Measurements from ENCODE around the gene KCNAB1.

KCNAB1 gene

DNA sequence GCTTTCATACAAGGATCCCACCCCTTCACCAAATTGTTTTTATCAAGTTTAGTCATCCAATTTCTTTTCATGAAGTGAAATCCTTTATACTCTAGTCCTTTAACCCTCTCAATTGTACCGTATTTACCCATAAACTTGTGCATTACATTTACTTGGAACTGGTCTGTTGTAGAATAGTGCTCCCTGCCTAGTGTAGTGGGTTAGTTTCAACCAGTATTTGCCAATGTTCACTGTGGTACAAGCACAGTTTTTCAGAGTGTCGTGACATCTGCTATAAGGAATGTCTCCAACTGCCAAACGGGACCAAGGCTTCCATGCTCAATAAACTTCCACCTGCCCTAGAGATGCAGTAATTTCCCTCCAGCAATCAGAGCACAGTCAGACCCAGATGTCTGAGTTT lies 211.9 kb downstream of the KCNAB1 start:
- DNase-seq, result no peak

DNA sequence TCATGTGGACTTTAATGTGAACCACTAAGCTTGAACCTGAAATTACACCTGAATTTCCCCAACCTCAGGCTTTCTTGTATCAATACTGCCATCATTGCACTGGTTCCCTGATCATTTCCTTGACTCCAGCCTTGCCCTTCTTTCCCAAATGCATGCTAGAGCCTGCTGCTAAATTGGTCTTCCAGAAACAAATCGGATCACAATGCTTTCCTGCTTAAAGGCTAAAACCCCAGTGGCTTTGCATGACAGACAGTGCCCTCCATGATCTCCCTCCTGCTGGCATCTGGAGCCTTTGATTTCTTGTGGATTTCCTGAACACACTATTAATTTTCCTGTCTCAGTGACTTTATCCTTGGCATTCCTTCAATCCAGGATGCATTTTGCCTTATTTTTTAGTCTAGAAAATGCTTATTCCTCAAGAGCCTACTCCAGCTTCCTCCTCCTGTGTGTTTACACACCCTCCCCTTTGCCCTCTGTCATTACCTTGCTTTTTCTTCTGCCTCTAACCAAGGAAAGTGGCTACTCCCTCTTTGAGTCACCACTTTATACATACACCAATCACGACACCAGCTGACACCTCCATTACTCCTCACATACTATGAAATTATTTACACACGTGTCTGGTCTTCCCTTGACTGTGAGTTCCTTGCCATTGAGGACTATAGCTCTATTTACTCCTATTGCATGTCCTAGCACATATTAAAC lies 214.6 kb downstream of the KCNAB1 start:
- DNase-seq, result no peak

DNA sequence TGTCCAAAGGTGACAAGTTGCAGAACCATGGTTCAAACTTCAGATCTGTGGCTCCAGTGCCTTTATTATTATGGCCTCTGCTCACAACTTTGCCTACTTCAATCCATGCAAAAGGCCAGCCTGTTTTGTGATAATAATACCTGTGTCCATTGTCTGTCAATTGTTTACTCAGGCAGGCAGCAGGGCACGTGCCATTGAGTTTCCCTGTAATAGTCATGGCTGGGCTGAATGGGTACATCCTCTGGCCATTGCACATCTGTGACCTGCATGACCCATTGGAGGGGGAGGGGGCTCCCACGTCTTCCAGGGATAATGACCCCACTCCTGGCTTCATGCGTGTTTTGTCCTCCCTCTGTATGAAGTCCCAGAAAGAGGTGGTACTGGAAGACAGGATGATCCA lies 219.1 kb downstream of the KCNAB1 start:
- no peak for DNase-seq

DNA sequence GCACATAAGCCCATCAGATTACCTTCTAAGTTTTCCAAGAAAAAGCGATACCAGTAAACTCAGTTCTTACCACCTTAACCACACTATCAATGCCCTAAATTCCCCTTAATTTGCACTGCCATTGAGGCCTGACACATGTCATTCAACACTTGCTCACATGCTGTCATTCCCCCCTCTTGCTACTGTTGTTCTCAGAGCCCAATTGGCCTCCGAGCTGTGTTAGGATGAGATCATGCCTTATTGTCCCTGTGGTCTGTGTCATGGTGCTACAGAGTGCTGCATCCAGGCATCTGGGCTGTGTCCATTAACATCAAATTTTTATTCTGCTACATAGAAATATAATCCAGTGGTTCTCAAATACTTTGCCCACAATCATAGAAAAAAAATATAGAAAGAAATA lies 221.0 kb downstream of the KCNAB1 start:
- no peak for DNase-seq

DNA sequence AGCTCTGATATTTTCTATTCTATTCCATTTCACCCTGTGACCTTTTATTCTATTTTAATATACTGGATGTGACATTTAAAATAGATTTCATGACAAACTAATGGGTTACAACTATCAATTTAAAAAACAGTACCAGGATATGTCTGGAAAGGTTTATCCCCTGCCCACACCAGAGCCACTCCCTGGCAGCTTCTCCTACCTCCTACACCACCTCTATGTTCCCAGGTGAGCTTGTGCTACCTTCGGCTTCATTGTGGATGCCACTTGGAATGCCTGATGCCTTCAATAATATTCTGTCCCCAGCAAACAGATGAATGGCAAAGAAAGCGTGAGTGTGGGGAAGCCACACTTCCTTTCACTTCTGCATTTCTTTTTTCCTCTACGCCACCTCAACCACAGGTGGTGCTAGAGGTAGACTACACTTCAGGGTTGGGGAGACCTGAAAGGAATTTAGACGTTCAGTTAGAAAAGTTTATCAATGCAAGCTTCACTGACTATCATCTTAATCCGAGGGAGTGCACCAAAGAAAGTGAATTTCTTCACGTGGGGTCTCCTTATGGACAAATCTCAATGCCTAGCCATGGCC lies 221.5 kb downstream of the KCNAB1 start:
- no peak for DNase-seq

DNA sequence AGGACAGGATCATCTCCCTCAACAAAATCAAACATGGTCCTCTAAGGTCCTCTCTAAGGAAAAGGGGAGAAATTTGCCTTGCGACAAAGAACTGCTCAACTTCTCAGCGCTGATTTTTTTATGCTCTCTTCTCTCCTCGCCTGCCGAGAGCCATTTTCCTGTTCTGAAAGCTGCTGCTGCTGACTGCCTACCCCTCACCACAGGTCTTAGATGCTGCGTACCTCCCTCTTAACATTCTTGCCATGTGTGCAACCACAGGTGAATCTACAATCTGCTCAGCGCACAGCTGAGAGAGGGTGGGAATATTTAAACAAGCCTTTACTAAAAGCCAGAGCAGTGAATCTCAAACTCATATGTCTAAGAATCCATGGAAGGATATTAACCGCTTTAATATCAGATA lies 223.8 kb downstream of the KCNAB1 start:
- DNase-seq, result no peak

DNA sequence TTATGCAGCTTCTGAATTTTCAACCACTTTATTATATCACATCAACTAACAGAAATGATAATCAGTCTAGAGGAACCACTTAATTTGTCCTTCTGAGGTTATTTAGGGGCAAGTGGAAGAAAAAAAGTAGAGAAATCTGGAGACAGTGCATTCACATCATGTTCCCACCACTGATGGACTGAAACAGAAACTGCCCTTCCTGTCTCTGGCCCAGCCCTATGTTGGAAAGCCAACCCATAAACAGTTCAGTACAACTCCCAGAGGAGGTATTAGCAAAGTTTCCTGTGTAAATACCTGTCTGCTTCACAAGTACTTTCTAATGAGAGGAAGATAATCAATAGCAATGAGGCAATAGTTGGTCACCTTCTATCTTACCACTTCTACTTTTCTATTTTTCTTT lies 228.7 kb downstream of the KCNAB1 start:
- DNase-seq, result no peak

DNA sequence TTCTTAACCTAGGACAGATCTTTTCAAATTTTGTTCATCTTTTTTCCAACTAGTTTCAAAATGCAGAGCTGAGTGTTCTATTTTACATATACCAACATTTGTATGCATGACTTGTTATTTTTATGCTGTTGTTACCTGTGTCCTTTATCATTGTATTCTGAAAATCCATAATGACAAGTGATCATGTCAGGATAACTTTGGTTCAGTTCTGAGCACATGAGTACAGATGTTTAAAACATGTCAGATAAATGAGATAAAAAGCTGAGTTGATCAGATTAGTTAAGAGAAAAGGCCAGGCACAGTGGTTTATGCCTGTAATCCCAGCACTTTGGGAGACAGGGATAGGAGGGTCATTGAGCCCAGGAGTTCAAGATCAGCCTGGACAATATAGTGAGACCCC lies 229.6 kb downstream of the KCNAB1 start:
- DNase-seq, result no peak

DNA sequence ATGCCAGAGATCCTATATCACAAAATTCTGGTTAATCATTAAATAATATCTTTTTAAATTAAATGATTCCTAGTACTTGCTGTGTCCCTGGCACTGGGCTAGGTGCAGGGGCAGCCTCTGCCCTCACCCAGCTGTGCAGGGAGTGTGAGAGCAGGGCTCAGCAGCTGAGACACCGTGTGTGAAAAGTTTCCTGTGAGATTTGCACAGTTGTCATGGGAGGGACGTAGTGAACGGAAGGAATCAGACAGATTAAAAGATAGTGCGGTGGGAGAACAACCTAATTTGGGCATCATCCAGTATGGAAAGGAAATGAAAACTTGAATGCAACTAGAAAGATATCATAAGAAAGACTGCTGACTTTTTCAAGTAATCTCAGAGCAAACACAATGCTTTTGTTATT lies 230.4 kb downstream of the KCNAB1 start:
- DNase-seq, result no peak

DNA sequence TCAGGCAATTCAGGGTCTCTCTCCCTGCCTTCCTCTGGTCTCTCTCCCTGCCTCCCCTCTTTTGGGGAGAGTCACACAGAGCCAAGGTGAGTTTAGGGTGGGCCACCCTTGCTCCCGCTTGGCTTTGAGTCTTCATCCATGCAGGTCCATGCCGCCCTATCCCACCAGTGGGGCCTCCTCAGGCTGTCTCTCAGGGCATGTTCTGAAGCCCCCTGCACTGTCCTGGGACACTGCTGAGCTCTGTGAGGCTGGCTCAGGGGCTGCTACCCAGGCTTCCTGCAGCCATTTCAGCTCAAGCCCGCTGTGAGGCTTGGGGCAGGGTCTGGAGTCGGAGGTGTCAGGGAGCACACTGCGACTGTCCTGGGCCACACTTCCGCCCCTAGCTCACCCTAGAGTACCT lies 231.4 kb downstream of the KCNAB1 start:
- no peak for DNase-seq

DNA sequence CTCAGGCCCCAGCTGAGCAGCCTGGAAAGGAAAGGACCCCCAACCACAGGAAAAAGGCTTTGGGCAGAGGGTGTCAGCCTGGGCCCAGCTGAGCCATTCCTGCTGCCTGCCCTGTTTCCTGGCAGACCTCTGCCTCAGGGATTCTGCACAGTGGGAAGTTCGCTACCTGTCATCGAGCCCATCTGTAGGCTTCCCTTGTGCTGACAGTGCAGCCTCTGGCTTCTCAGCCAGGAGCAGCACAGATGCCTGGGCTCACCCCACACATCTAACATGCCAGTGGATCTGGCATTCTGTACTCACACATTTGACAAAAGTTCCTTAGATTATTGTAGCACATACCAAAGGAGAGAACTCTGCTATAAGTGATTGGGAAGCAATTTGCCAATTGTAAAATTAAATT lies 232.3 kb downstream of the KCNAB1 start:
- no peak for DNase-seq

DNA sequence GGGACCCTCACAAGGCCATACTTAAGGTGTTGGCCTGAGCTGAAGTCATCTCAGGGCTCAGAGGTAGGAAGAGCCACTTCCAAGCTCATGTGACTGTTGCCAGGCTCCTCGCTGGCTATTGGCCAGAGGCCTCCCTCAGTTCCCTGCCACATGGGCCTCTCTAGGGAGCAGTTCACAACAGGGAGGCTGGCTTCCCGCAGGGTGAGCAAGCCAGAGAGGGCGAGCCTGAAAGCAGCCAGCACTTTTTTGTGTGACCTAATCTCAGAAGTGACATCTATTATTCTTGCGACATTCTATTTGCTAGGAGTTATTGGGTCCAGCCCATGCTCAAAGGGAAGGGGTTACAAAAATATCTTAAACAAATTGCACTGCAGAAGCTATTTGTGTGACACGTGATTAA lies 233.2 kb downstream of the KCNAB1 start:
- DNase-seq, result no peak

DNA sequence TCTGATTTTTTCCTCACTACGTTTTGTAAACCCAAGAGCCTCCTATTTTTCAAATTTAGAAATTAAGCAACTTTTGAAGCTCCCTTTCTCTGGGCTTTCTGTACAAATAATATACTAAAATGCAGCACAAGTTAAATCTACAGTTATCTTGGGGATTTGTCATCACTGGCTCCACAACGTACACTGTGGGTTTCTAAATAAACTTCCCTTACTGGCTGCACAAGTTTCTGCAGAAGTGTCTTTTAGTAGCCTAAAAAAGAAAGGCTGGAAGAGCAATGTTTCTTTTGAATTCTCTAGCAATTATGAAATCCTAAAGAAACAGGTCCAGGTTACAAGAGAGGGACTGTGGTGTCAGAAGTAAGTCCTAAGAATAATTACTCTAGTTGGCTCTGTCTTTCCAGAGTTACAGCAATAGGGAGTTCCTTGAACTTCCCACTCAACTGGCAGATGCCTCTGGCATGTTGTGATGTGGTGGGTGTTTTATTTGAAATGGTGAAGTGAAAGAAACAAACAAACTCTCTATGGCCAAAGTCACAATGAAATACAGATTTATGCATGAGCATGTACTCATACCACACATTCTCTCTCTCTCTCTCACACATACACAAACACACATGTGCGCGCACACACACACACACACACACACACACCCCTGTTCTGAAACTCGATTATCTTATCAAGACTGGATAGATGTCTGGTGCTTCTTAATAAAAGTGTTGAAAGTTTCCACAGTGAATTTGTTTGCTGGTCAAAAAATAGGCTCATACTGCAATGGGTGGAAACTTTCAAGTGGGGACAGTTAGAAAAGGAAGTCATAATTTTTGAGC lies 236.4 kb downstream of the KCNAB1 start:
- no peak for DNase-seq

DNA sequence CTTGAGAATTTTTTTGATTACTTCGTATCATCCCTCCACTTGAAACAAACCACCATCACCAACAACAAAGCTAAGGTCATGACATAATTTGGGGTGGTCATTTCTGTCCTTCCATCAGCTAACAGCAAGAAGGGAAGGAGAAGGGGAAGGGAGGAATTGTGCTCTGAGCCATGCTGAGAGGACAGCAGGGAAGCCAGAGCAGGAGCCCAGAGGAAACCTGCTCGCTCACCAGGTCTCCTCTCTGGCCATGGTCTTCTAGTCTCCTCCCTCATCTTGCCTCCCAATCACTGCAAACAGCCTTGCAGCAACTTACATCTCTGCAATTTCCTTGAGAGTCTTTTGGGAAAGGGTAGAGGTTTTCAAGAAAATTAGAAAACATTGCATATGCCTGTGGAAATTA lies 237.9 kb downstream of the KCNAB1 start:
- DNase-seq, result no peak

DNA sequence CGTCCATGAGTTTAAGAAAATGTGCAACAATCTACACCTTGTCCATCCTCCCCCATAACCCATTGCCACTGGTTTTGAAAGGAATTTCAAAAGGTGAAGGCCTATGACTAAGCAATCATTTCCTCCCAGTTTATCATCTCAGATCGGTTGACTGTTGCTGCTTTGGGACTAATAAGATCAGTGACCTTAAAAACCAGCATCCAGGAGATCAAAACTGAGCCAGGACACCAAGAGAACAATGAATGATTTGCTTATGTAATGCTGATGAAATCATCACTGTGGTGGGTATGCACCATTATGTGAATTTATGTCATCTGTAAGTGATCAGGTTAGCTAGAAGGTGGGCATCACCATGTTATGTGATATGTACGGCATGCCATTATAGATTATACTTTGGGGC lies 239.0 kb downstream of the KCNAB1 start:
- no peak for DNase-seq

DNA sequence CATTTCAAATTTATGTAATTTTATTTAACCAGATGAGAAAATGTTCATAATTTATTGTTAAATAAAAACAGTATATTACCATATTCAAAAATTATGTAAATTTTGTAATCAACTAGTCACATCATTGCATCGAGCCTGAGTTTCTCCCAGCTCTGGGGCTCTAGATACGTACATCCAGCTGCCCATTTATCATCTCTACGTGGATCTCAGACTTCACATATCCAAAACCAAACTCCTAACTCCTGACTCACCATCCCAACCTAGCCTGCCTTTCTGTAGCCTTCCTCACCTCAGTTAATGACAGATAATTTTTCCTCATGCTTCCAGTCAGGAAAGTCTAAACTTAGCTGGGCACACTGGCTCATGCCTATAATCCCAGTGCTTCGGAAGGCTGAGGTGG lies 239.7 kb downstream of the KCNAB1 start:
- no peak for DNase-seq

DNA sequence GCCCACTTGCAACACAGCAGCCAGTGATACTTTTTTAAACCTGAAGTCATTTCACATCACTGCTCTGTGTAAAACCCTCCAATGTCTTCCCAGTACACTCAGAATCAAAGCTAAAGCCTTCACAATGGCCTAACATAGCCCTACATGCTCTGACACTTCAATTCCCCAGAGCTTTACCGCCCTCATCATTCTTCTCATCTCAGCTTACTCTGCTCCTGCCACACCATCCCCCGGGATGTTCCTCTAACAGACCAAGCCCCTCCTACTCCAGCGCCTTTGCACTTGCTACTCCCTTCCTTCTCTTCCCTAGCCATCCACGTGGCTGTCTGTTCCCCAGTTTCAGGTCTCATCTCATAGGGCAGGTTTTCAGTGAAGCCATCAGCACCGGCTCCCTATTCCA lies 240.6 kb downstream of the KCNAB1 start:
- no peak for DNase-seq

DNA sequence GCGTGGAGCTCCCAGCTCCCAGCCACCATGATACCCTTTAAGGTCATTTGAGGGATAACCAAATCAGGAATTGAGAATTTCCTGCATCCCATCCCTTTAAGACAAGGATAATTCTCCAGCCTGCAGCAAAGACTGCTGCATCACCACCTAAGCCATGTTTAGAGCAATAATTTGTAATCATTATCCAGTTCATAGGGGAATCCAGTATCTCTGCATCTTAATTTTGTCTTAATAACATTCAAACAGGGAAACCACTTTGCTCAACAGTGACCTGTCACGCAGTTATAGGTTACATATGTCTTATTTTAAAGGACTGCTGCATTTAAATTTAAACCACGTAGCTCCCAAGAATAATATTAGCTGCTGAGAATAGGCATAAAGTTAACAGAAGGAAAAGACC lies 246.2 kb downstream of the KCNAB1 start:
- no peak for DNase-seq

DNA sequence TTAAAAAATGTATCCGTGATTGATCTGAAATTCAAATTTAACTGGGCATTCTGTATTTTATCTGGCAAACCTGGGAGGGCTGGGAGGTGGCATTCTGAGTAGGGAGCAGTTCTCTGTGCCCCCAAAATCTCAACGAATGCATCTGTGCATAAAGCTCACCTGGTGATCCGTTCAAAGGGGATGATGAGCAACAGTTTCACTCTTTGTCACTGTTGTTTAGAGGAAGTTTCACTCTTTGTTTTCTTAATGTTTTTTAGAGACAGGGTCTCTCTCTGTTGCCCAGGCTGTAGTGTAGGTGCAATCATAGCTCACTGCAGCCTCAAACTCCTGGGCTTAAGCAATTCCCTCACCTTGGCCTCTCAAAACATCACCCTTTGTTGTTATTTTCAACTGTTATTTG lies 247.8 kb downstream of the KCNAB1 start:
- no peak for DNase-seq

DNA sequence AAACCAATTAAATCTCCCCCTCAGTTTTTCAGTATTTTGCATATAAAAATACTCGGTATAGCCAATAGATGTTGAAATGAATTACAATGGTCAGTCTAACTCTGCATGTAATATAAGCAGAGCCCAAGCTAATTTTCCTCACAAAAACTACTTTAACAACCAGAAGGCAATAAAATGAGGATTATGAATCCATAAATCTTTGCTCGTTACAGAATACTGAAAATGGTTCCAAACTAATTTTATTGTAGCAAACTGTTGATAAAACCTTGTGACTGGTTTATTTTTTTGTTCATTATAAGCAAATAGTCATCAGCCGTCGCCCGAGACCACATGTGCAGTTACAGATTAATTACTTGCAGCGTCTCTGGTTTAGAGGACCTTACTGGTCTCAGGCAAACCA lies 251.3 kb downstream of the KCNAB1 start:
- DNase-seq, result no peak

DNA sequence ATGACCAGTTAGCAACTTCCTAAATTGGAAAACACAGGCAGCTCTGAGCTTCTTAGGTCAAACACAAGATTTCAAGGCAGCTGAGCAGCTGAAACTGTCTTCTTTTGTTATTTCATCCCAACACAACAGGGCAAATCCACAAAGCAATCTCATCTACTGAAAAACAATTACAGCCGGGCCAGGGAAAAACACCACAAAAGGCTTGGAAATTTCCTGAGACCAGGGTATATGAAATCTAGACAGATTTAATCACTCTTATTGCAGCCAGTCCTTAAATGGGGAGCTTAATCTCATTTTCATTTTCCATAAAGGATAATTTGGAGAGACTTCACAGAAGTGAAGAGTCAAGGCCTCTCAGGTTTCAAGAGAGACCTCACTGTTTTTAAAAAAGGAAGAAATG lies 252.7 kb downstream of the KCNAB1 start:
- no peak for DNase-seq

DNA sequence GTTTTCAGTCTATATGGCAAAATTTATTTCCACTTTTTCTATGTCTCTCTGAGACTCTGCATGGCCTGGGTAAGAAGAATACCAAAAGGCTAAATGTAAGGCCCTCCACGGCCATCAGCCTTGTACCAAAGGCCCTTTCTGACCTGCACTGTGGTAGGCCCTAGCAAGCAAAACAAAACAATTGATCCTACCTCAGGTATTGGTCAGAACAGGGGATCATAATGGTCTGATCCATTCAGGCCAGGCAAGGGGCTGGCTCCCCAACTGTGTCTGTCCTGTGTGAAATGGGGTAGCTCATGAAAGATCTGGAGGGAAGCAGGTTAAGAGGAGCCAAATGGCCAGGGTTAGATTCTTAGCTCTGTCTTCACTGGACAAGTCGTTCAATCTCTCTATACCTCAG lies 253.3 kb downstream of the KCNAB1 start:
- DNase-seq, result no peak

DNA sequence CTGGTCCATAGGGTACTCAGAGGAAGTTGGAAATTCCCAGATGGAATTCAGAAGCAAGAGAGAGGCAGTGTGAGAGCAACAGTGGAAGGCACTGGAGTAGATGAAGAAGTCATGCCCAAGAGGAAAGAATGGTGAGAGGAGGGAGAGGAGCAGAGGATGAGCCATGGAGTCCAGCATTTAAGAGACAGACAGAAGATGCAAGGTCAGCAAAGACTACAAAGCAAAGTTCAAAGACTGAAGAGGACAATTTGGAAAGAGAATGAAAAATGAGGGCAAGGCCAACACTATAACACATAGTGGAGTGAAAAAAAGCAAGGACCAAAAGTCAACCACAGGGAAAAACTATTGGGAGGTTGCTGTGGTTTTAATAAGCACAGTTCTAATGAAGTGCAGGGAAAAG lies 255.8 kb downstream of the KCNAB1 start:
- DNase-seq, result no peak

DNA sequence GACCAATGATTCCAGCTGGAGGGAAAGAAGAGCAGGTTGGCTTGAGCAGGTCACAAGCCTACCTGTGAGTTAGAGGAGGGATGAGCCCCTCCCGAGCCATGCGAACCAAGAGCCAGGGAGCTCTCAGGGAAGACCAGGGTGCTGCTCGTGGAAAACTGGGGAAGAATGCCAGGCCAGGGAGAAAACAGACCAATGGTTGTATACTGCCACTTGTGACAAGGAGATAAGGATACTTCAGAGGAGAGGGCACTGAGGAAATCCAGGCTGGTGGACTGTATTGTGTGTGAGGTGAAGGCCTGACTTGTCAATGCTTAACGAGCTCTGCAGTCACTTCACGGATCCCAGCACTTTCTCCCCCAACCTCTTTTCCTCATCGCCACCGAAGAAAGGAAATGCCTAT lies 256.9 kb downstream of the KCNAB1 start:
- no peak for DNase-seq
